Measurements from ENCODE around the gene ENO1.

ENO1 gene

DNA sequence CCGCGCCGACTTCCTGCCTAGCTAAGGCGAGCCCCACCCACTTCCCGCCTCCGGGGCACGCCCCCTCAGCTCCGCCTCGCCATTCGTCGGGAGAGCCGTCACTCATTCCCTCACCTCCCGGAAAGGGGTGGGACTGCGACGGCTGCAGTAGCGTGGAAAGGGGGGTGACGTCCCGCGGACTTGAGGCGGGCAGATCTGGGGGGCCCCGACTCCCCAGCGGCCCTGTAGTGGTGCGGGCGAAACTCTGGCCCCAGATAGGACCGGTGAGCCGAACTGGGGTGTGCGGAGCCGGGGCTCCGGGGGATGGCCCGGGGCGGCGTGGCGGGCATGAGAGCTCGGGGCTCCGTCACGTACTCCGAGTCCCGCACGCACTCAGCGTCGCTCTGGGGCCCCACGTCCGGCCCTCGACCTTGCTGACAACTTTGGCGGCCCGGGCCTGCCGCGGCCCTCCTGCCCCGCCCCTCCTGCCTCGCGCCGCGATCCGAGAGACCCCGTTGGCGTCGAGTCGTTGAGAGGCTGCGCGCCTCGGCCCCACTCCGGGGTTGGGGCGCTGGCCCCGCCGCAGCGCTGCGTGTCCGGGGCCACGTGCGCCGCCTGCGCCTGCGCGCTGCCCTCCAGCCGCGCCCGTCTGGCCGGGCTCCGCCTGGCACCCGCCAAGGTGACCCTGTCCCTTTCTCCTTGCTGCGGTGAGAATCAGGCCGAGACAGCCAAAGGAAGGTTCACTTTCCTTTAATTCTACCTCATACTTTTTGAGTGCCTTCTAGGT is 395 bp upstream of the ENO1 start:
- H3K23ac ChIP-seq (ENCODE audit: low read depth, low read length, poor library complexity): peak overlapping the region; percentile 100
- no CpG with 5 or more reads among the region's 82 CpGs for WGBS, 2 donors (ENCODE audit: extremely low coverage in 2 of 2, insufficient read length in 2 of 2, insufficient replicate concordance in 1 of 2)

GRCh38 chr1:8876087-8876486 is 2.4 kb downstream of the ENO1 start:
- H3K4me3 ChIP-seq (ENCODE audit: low read length in 2 of 2): no peak overlapping the region
- no peak overlapping the region for H3K9ac ChIP-seq (ENCODE audit: low read depth, low read length, poor library complexity)
- H2BK12ac ChIP-seq (ENCODE audit: low read length): no peak overlapping the region
- no CpG with 5 or more reads among the region's 3 CpGs for WGBS, 2 donors (ENCODE audit: extremely low coverage in 2 of 2, insufficient read length in 2 of 2, insufficient replicate concordance in 1 of 2)
- H3K79me1 ChIP-seq (ENCODE audit: low read depth, low read length): peaks cover 13% of the 10 kb centered on the region
- H3K4ac ChIP-seq (ENCODE audit: low read length): no peak overlapping the region
- no peak overlapping the region for H2BK15ac ChIP-seq (ENCODE audit: low read length)
- H4K91ac ChIP-seq (ENCODE audit: low read depth, low read length, poor library complexity): no peak overlapping the region
- no peak for DNase-seq (ENCODE audit: low spot score)
- H2AK5ac ChIP-seq (ENCODE audit: low read depth, low read length): no peak overlapping the region
- H3K4me1 ChIP-seq (ENCODE audit: control insufficient read depth in 2 of 2, insufficient read depth in 1 of 2, low read depth in 1 of 2, low read length in 2 of 2): peaks cover 8 to 30% of the 10 kb centered on the region in 2 donors
- H3K36me3 ChIP-seq (replicated peaks in 1 of 2; ENCODE audit: control insufficient read depth in 2 of 2, insufficient read depth in 2 of 2, low read length in 2 of 2): peaks cover 30 to 63% of the 10 kb centered on the region in 2 donors
- no peak overlapping the region for H3K4me2 ChIP-seq (ENCODE audit: insufficient read depth, low read length, poor library complexity, severe bottlenecking)
- no peak overlapping the region for H3K27ac ChIP-seq (replicated peaks; ENCODE audit: low read length)
- no peaks in the 10 kb centered on the region for H3K27me3 ChIP-seq (ENCODE audit: control insufficient read depth in 3 of 3, insufficient read depth in 3 of 3, low read depth in 1 of 3, low read length in 3 of 3)
- no peak overlapping the region for H3K14ac ChIP-seq (ENCODE audit: low read length)
- H2BK5ac ChIP-seq (ENCODE audit: low read length): no peak overlapping the region
- H3K9me3 ChIP-seq (replicated peaks in 1 of 2; ENCODE audit: control insufficient read depth in 2 of 2, insufficient read depth in 1 of 2, low read depth in 1 of 2, low read length in 2 of 2): no peaks in the 10 kb centered on the region
- no peak overlapping the region for H3K18ac ChIP-seq (ENCODE audit: low read length)
- H2AFZ ChIP-seq (ENCODE audit: low read length): no peak overlapping the region
- H2BK120ac ChIP-seq (ENCODE audit: low read depth, low read length): no peak overlapping the region
- no peak overlapping the region for H4K8ac ChIP-seq (ENCODE audit: low read depth, low read length)
- no peak overlapping the region for H3K23ac ChIP-seq (ENCODE audit: low read depth, low read length, poor library complexity)

More for the DNA sequence above, 395 bp upstream of the ENO1 start:
- peak overlapping the region; percentile 74 for H3K4me2 ChIP-seq (ENCODE audit: insufficient read depth, low read length, poor library complexity, severe bottlenecking)
- peak overlapping the region; percentile 39 for H4K91ac ChIP-seq (ENCODE audit: low read depth, low read length, poor library complexity)
- peak overlapping the region; percentile 99 for H3K18ac ChIP-seq (ENCODE audit: low read length)
- peaks cover 7% of the 10 kb centered on the region for H3K79me1 ChIP-seq (ENCODE audit: low read depth, low read length)
- peak overlapping the region; percentile 97 for H3K9ac ChIP-seq (ENCODE audit: low read depth, low read length, poor library complexity)
- H2AFZ ChIP-seq (ENCODE audit: low read length): peak overlapping the region; percentile 99
- peak overlapping the region; percentile 19 for H3K4ac ChIP-seq (ENCODE audit: low read length)
- H2AK5ac ChIP-seq (ENCODE audit: low read depth, low read length): peak overlapping the region; percentile 82
- peak; percentile 96 for DNase-seq (ENCODE audit: low spot score)
- no peak overlapping the region for H3K14ac ChIP-seq (ENCODE audit: low read length)
- no peaks in the 10 kb centered on the region for H3K9me3 ChIP-seq (replicated peaks in 1 of 2; ENCODE audit: control insufficient read depth in 2 of 2, insufficient read depth in 1 of 2, low read depth in 1 of 2, low read length in 2 of 2)
- peak overlapping the region; percentile 45 for H2BK15ac ChIP-seq (ENCODE audit: low read length)
- peak overlapping the region; percentile 85 to 96 for H3K4me3 ChIP-seq (ENCODE audit: low read length in 2 of 2)
- peaks cover 6 to 32% of the 10 kb centered on the region in 2 donors for H3K4me1 ChIP-seq (ENCODE audit: control insufficient read depth in 2 of 2, insufficient read depth in 1 of 2, low read depth in 1 of 2, low read length in 2 of 2)
- peak overlapping the region; percentile 56 for H2BK5ac ChIP-seq (ENCODE audit: low read length)
- no peaks in the 10 kb centered on the region for H3K27me3 ChIP-seq (ENCODE audit: control insufficient read depth in 3 of 3, insufficient read depth in 3 of 3, low read depth in 1 of 3, low read length in 3 of 3)
- peak overlapping the region; percentile 63 for H2BK120ac ChIP-seq (ENCODE audit: low read depth, low read length)
- H3K36me3 ChIP-seq (replicated peaks in 1 of 2; ENCODE audit: control insufficient read depth in 2 of 2, insufficient read depth in 2 of 2, low read length in 2 of 2): peaks cover 8 to 35% of the 10 kb centered on the region in 2 donors
- peak overlapping the region; percentile 87 for H4K8ac ChIP-seq (ENCODE audit: low read depth, low read length)
- peak overlapping the region; percentile 69 for H3K27ac ChIP-seq (replicated peaks; ENCODE audit: low read length)
- H2BK12ac ChIP-seq (ENCODE audit: low read length): no peak overlapping the region

GRCh38 chr1:8875216-8875861 is 3.1 kb downstream of the ENO1 start:
- Histone ChIP-seq H2BK12ac (ENCODE audit: low read length) (no peak overlapping the region), H3K36me3 (replicated peaks in 1 of 2; ENCODE audit: control insufficient read depth in 2 of 2, insufficient read depth in 2 of 2, low read length in 2 of 2) (peaks cover 37 to 71% of the 10 kb centered on the region in 2 donors), H3K4me2 (ENCODE audit: insufficient read depth, low read length, poor library complexity, severe bottlenecking) (no peak overlapping the region), H3K79me1 (ENCODE audit: low read depth, low read length) (peaks cover 18% of the 10 kb centered on the region), H3K4ac (ENCODE audit: low read length) (no peak overlapping the region), H2BK15ac (ENCODE audit: low read length) (no peak overlapping the region), H3K27ac (replicated peaks; ENCODE audit: low read length) (no peak overlapping the region), H4K8ac (ENCODE audit: low read depth, low read length) (no peak overlapping the region), H2BK120ac (ENCODE audit: low read depth, low read length) (no peak overlapping the region), H3K4me1 (ENCODE audit: control insufficient read depth in 2 of 2, insufficient read depth in 1 of 2, low read depth in 1 of 2, low read length in 2 of 2) (peaks cover 8 to 24% of the 10 kb centered on the region in 2 donors), H3K9me3 (replicated peaks in 1 of 2; ENCODE audit: control insufficient read depth in 2 of 2, insufficient read depth in 1 of 2, low read depth in 1 of 2, low read length in 2 of 2) (no peaks in the 10 kb centered on the region), H4K91ac (ENCODE audit: low read depth, low read length, poor library complexity) (no peak overlapping the region), H2BK5ac (ENCODE audit: low read length) (no peak overlapping the region), H3K4me3 (ENCODE audit: low read length in 2 of 2) (no peak overlapping the region), H3K27me3 (ENCODE audit: control insufficient read depth in 3 of 3, insufficient read depth in 3 of 3, low read depth in 1 of 3, low read length in 3 of 3) (no peaks in the 10 kb centered on the region), H2AK5ac (ENCODE audit: low read depth, low read length) (no peak overlapping the region), H3K14ac (ENCODE audit: low read length) (no peak overlapping the region), H3K18ac (ENCODE audit: low read length) (no peak overlapping the region), H3K9ac (ENCODE audit: low read depth, low read length, poor library complexity) (no peak overlapping the region), H3K23ac (ENCODE audit: low read depth, low read length, poor library complexity) (no peak overlapping the region), H2AFZ (ENCODE audit: low read length) (no peak overlapping the region)
- DNase-seq (ENCODE audit: low spot score): no peak
- no CpG with 5 or more reads among the region's 7 CpGs for WGBS, 2 donors (ENCODE audit: extremely low coverage in 2 of 2, insufficient read length in 2 of 2, insufficient replicate concordance in 1 of 2)
